NCI-H460 (cell line): ENCODE measurements around the gene TRAPPC1. TPM values are rescaled to one million over a fixed set of nuclear protein-coding genes. Genes with fewer than 3 reads are reported as not detected.

ENCODE experiments used
- DNase-seq: peaks from one replicate; pipeline ENCODE4 v3.0.0-alpha.2; 2016; ENCODE audit warnings: low read depth; ENCODE audit errors: extremely low read depth
- small RNA-seq, 2 experiments: library from RNA; depleted of rRNA; stranded (forward); fragments of <200 nt; gene quantifications; one replicate each; pipeline ENCODE3, GENCODE V24; 2014
- total RNA-seq: library from RNA; depleted of rRNA; stranded (reverse); fragments of >200 nt; shearing (Covaris generic); gene quantifications from 2 replicates; pipeline ENCODE4 v1.2.3, GENCODE V29; 2014; rRNA removed

Gene TRAPPC1
- total RNA-seq, 1 experiment from 2014 or later = 21.4 TPM

DNA sequence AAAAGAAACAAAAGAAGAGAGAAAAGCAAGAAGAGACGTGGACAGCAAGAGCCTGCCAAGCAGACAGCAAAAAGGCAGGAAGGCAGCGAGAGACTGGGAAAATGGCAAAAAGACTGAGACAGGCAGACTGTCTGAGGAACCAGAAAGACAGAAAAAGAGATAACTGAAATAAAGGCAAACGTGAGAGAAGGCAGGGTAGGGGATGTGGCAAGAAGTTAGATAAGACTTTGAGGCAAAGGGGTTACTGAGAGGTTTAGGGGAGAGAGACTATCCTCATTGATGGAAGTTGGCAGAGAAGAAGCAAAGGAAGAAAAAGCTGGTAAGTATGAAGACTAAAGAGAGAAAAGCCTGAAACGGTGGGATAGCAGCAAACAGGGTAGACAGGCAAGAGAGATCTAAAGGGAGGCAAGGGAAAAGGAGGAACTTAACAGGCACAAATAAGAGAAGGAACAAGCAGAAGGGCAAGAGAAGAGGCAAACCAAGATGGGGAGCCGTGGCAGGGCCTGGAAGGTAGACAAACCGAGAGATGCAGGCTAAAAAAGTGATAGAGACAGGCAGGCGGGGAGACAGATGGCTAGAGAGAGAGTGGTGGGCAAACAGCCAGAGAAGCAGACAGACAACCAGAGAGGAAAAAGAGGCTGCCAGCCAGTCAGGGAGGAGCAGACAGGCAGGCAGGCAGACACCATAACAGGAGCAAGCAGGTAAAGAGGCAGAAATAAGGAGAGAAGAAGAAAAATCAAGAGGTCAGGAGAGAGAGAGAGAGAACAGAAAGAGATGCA is 50.3 kb downstream of the TRAPPC1 start:
- no peak for DNase-seq

Small RNA genes within 50 kb of the gene (small RNA-seq; reads per million reads assigned to genes)
- gene SCARNA21 = 19.8 to 32.7 reads per million in 2 experiments

Other genes starting within 250 kb of the TRAPPC1 start
- 44.4 and 46.2 TPM in 2 replicates for gene TP53, start 244.5 kb downstream of the TRAPPC1 start, total RNA-seq
- gene WRAP53, start 243.5 kb downstream of the TRAPPC1 start, total RNA-seq = 16.1 and 17.1 TPM in 2 replicates
- 0.14 and 0.35 TPM in 2 replicates for gene EFNB3, start 226.7 kb downstream of the TRAPPC1 start, total RNA-seq
- gene DNAH2, start 214.2 kb downstream of the TRAPPC1 start, total RNA-seq = not detected in 2 replicates
- 7.7 and 8.8 TPM in 2 replicates for gene KDM6B, start 97.7 kb downstream of the TRAPPC1 start, total RNA-seq
- 0.59 TPM in 1 of 2 replicates, not detected in the other for gene TMEM88, start 76.9 kb downstream of the TRAPPC1 start, total RNA-seq
- gene NAA38, start 74.4 kb downstream of the TRAPPC1 start, total RNA-seq = 46.6 and 67.2 TPM in 2 replicates
- 13.4 and 14.6 TPM in 2 replicates for gene CYB5D1, start 73.9 kb downstream of the TRAPPC1 start, total RNA-seq
- gene CHD3, start 43.2 kb downstream of the TRAPPC1 start, total RNA-seq = 63.9 and 73.7 TPM in 2 replicates
- gene RNF227, start 15.7 kb downstream of the TRAPPC1 start, total RNA-seq = 5.7 and 6.3 TPM in 2 replicates
- 0.32 and 1.9 TPM in 2 replicates for gene KCNAB3, start 2.1 kb downstream of the TRAPPC1 start, total RNA-seq
- gene CNTROB, start 260 bp upstream of the TRAPPC1 start, total RNA-seq = 21.0 and 23.9 TPM in 2 replicates
- gene GUCY2D, start 70.7 kb upstream of the TRAPPC1 start, total RNA-seq = 0.02 TPM in 1 of 2 replicates, not detected in the other
- not detected in 2 replicates for gene ALOX15B, start 107.1 kb upstream of the TRAPPC1 start, total RNA-seq
- 0.64 and 0.69 TPM in 2 replicates for gene ALOX12B, start 155.8 kb upstream of the TRAPPC1 start, total RNA-seq
- 0.06 TPM in 1 of 2 replicates, not detected in the other for gene ALOXE3, start 186.6 kb upstream of the TRAPPC1 start, total RNA-seq
- gene HES7, start 192.2 kb upstream of the TRAPPC1 start, total RNA-seq = 9.0 and 9.4 TPM in 2 replicates
- 4.6 and 6.5 TPM in 2 replicates for gene PER1, start 220.5 kb upstream of the TRAPPC1 start, total RNA-seq
- 6.0 and 8.0 TPM in 2 replicates for gene VAMP2, start 231.0 kb upstream of the TRAPPC1 start, total RNA-seq
- 26.6 and 27.9 TPM in 2 replicates for gene TMEM107, start 244.4 kb upstream of the TRAPPC1 start, total RNA-seq